Erythroblast (primary cell): Measurements from ENCODE around the gene DDX39B.

Experiments
- GATA1 ChIP-seq: IDR thresholded peaks from 2 replicates; pipeline ENCODE4 v1.6.1; 2011; ENCODE audit warnings: low read depth, mild to moderate bottlenecking, control low read depth, low read length, moderate library complexity
- POLR2A ChIP-seq: IDR thresholded peaks from 2 replicates; pipeline ENCODE4 v1.6.1; 2011; ENCODE audit warnings: mild to moderate bottlenecking, low read length

- TF ChIP-seq POLR2A (no peak), GATA1 (no peak)
Measured at GRCh38 chr6:31502586-31502985, 39.2 kb downstream of the DDX39B start.
